Fibroblast of pulmonary artery (primary cell): ENCODE results near the gene ERC1.

Source experiments
- DNase-seq: peaks from one replicate; pipeline ENCODE4 v3.0.0-alpha.2; 2010; ENCODE audit warnings: low read depth
- H3K4me3 ChIP-seq: replicated peaks from 2 replicates; pipeline ENCODE4 v1.5.1; 2011; ENCODE audit warnings: low read depth, mild to moderate bottlenecking, control low read depth, low read length, moderate library complexity
- TF ChIP-seq, protein P1 (sequence below): IDR thresholded peaks from 2 replicates; pipeline ENCODE4 v1.5.1; 2011; ENCODE audit warnings: mild to moderate bottlenecking, control low read depth, low read length, inconsistent platforms; ENCODE audit errors: missing control alignments

ERC1 gene

DNA sequence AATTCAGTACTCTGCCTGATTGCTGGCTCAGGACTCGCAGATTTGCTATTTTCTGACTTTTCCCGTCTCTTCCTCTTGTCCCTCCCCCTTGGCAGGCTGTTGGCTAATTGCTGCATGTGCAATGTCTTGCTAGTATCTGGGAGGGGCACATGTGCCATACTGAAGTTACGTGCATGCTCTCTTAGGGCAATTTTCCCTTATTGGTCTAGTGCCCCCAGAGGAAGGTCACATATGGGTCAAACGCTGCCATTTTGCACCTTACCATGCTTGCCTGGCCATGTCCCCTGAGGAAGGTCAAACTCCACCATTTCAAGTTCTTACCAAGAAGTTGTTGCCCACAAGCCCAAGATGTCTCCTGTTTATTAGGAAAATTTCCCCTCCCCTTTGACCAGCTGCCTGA lies 13.9 kb upstream of the ERC1 start:
- no peak for DNase-seq
- H3K4me3 ChIP-seq, result no peak overlapping the region
- TF ChIP-seq, protein P1, sequence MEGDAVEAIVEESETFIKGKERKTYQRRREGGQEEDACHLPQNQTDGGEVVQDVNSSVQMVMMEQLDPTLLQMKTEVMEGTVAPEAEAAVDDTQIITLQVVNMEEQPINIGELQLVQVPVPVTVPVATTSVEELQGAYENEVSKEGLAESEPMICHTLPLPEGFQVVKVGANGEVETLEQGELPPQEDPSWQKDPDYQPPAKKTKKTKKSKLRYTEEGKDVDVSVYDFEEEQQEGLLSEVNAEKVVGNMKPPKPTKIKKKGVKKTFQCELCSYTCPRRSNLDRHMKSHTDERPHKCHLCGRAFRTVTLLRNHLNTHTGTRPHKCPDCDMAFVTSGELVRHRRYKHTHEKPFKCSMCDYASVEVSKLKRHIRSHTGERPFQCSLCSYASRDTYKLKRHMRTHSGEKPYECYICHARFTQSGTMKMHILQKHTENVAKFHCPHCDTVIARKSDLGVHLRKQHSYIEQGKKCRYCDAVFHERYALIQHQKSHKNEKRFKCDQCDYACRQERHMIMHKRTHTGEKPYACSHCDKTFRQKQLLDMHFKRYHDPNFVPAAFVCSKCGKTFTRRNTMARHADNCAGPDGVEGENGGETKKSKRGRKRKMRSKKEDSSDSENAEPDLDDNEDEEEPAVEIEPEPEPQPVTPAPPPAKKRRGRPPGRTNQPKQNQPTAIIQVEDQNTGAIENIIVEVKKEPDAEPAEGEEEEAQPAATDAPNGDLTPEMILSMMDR, result no peak

DNA sequence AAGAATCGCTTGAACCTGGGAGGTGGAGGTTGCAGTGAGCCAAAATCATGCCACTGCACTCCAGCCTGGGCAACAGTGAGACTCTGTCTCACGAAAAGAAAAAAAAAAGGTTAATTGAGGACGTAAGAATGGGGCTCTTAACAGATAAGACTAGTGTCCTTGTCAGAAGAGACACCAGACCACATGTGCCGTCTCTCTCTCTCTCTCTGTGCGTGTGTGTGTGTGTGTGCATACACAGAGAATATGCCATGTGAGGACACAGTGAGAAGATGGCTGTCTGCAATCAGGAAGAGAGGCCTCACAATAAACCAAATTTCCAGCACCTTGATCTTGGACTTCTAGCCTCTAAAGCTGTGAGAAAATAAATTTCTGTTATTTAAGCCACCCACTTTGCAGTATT lies 11.7 kb upstream of the ERC1 start:
- DNase-seq, result no peak
- TF ChIP-seq, protein P1, result no peak
- no peak overlapping the region for H3K4me3 ChIP-seq

DNA sequence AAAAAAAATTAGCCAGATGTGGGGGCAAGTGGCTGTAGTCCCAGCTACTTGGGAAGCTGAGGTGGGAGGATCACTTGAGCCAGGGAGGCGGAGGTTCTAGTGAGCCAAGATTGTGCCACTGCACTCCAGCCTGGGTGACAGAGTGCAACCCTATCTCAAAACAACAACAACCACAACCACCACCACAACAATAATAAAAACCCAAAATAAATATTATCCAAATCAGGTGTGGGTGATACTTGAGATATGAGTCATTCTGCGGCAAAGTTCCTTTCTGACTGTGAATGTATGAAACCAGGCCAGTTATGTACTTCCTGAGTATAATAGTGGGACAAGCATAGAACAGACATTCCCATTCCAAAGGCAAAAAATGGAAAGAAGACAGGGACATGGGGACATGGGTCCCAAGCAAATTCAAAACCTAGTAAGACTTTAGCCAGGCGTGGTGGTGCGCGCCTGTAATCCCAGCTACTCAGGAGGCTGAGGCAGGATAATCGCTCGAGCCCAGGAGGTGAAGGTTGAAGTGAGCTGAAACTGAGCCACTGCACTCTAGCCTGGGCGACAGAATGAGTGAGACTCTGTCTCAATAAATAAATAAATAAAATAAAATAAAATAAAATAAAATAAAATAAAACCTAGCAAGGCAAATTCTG lies 9.7 kb upstream of the ERC1 start:
- TF ChIP-seq, protein P1, result no peak
- H3K4me3 ChIP-seq, result no peak overlapping the region
- peak; percentile 46 for DNase-seq

DNA sequence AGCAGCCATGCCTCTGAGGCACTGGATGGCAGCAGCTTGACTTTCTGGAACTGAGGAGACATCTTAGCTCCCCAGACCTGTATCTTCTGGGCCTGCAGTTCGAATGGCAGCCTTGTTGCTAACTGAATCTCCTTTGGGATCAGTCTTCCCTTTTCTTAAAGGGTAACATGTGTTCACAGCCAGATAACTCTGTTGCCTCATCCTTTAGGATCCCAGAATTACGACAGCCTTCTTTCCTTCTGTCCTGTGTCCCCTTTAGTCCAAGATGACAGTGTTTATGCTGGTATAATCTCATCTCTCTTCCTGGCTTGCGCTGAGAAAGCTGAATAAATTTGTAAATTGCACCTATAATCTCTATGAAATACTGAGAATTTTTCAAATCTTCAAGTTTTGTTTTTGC lies 9.1 kb upstream of the ERC1 start:
- DNase-seq, result no peak
- H3K4me3 ChIP-seq, result no peak overlapping the region
- TF ChIP-seq, protein P1, result no peak

DNA sequence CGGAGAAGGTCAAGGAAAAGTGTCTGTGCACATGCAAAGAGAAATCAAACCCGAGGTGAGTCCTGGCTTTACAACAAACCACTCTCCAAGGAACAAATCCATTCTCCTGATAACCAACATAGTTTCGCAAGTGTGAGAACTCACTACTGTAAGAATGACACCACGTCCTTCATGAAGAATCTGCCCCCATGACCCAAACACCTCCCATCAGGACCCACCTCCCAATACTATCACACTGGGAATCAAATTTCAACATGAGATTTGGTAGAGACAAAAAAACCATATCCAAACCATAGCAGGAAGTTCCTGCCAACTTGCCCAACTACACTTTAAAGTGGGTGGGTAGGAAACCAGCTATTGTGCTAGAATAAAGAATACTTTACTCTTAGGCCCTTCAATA lies 2.4 kb upstream of the ERC1 start:
- DNase-seq, result no peak
- no peak overlapping the region for H3K4me3 ChIP-seq
- TF ChIP-seq, protein P1, result no peak

DNA sequence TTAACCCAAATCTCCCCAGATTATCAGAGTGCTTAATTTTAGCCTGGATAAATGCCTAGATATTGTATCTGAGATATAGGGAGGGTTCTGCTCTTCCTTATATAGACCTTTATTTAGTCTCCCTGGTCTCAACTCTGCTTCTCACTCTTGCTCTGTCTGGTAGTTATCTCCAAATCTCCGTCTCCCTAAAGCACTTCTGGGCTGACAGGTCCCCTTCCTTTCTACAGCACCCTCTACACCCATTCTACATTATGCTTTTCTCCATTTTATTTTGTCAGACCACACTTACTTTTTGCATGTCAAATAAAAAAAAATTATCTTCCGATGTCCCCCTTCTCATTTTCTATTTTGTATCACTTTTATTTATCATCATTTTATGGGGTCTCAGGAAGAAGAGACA lies 2.0 kb upstream of the ERC1 start:
- no peak overlapping the region for H3K4me3 ChIP-seq
- DNase-seq, result no peak
- TF ChIP-seq, protein P1, result no peak

DNA sequence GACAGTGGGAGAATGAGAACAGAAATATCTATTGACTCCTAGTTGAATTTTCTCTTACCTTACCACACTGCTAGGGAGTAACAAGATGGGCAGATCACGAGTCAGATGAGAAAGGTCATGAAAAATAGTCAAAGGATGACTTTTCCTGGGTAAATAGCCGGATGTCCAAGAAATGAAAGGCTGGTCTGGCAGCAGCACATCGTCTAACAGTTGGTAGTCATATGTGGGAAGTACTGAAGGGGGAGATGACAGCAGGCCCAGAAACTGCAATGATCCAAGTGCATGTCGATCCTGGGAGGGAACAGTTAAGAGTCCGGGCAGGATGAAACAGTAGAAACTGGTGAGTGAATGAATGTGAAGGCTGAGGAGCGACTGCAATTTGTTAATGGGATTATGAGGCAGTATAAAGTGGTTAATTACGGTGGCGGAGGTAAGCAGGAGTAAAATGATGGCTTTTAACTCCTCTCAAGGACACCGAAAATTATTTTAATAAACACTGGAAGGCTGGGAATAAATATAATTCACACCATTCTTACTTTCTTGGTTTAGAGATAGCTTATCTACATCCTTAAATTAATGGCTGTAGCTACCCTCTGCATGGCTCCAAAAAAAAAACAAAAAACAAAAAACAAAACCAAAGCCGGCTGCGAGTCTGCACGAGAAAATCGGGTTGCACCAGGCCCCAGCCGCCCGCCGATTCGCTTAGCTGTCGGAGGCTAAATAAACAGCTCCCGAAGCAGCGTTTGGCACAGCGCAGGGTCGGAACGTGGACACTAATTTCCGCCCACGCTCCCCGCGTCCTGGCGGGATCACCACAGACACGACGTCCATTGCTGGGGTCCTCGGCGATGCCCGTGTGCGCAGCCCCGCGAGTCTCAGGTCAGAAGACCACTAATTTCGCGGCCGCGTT lies 1.0 kb upstream of the ERC1 start:
- peak overlapping the region; percentile 74 for H3K4me3 ChIP-seq
- TF ChIP-seq, protein P1, result peak; percentile 11
- DNase-seq, result peak; percentile 74
